Measurements from ENCODE around the gene PFAS. TPM values are rescaled to one million over a fixed set of nuclear protein-coding genes. Genes with fewer than 3 reads are reported as not detected.
"Not testable (repeated sequence)": the region's sequence is repeated elsewhere in the genome, so short reads cannot be mapped to it uniquely, and the experiment has no call there.

PFAS gene
- total RNA-seq = 100 to 1,000 TPM; 102 to 105 TPM

GRCh38 chr17:8248751-8249607, at the start of gene PFAS:
Gene PFAS, plus strand, starts transcription at chr17:8249289. Its CDS starts 4,649 bp downstream, at chr17:8253938.
- H3K9me3 Mint-ChIP-seq = no peaks in the 10 kb centered on the region
- H3K27ac Mint-ChIP-seq = peak within 1 kb of the TSS; percentile 97
- peaks cover 38% of the 10 kb centered on the region for H3K4me1 Mint-ChIP-seq (ENCODE audit: low read depth)
- peak within 1 kb of the TSS; percentile 99 for H3K4me3 Mint-ChIP-seq
- ChIA-PET POLR2A (interaction anchor here (0.5 to 7.1 kb wide), 22 partner anchors 11 to 562 kb away, joined by 3 to 134 read pairs (median 5); partner anchors contain the start of genes AURKB, BORCS6, KRABD2 and RANGRF), CTCF (interaction anchor here (0.7 to 4.2 kb wide), 8 partner anchors 21 to 175 kb away, joined by 3 to 37 read pairs (median 6); no protein-coding TSS in a partner anchor)
- H3K27me3 Mint-ChIP-seq = no peaks in the 10 kb centered on the region
- H3K36me3 Mint-ChIP-seq = peaks cover 25% of the 10 kb centered on the region
- DNase-seq = peak; percentile 98
- intact Hi-C loops (cut with micrococcal nuclease) = loop anchor here (1.0 to 5.0 kb wide), 7 partner anchors 39 to 407 kb away; partner anchors contain the start of genes ALOXE3, NDEL1, RANGRF and SLC25A35

GRCh38 chr17:8204761-8205555, 44.1 kb upstream of the PFAS start:
- Mint-ChIP-seq H3K4me1 (ENCODE audit: low read depth) (peaks cover 17% of the 10 kb centered on the region), H3K36me3 (peaks cover 54% of the 10 kb centered on the region), H3K27me3 (no peaks in the 10 kb centered on the region), H3K9me3 (no peaks in the 10 kb centered on the region), H3K27ac (no peak overlapping the region), H3K4me3 (no peak overlapping the region)
- ChIA-PET POLR2A (interaction anchor here (1.1 to 1.8 kb wide), 2 partner anchors 13 to 16 kb away, joined by 3 to 6 read pairs; no protein-coding TSS in a partner anchor), CTCF (interaction anchor here (1.1 kb wide), 1 partner anchor 13 kb away, joined by 3 read pairs; no protein-coding TSS in a partner anchor)
- intact Hi-C loops (cut with micrococcal nuclease) = no loop called here
- DNase-seq = no peak

- intact Hi-C loops (cut with micrococcal nuclease) = no loop called here
- H3K4me3 Mint-ChIP-seq = no peak overlapping the region
- DNase-seq = no peak
- H3K27ac Mint-ChIP-seq = no peak overlapping the region
- POLR2A ChIA-PET = interaction anchor here (1.1 kb wide), 2 partner anchors 13 to 16 kb away, joined by 3 to 5 read pairs; partner anchors contain the start of gene BORCS6
- H3K4me1 Mint-ChIP-seq (ENCODE audit: low read depth) = peaks cover 23% of the 10 kb centered on the region
- CTCF ChIA-PET = interaction anchor here (1.2 to 1.4 kb wide), 2 partner anchors 15 to 87 kb away, joined by 3 read pairs; no protein-coding TSS in a partner anchor
- no peaks in the 10 kb centered on the region for H3K9me3 Mint-ChIP-seq
- H3K36me3 Mint-ChIP-seq = peaks cover 55% of the 10 kb centered on the region
- no peaks in the 10 kb centered on the region for H3K27me3 Mint-ChIP-seq
Measured at GRCh38 chr17:8206536-8206935, 42.6 kb upstream of the PFAS start.

GRCh38 chr17:8209907-8210760, 39.0 kb upstream of the PFAS start, which contains the start of gene AURKB:
Gene AURKB, minus strand, starts transcription at chr17:8210575. Its CDS starts 351 bp downstream, at chr17:8210224.
- peak within 1 kb of the TSS; percentile 97 for H3K27ac Mint-ChIP-seq
- peaks cover 23% of the 10 kb centered on the region for H3K4me1 Mint-ChIP-seq (ENCODE audit: low read depth)
- peaks cover 39% of the 10 kb centered on the region for H3K36me3 Mint-ChIP-seq
- H3K4me3 Mint-ChIP-seq = peak within 1 kb of the TSS; percentile 99
- H3K9me3 Mint-ChIP-seq = no peaks in the 10 kb centered on the region
- intact Hi-C loops (cut with micrococcal nuclease) = loop anchor here (1.0 to 2.0 kb wide), 5 partner anchors 10 to 46 kb away; no protein-coding TSS in a partner anchor
- peak; percentile 96 for DNase-seq
- ChIA-PET CTCF (interaction anchor here (0.7 to 2.2 kb wide), 10 partner anchors 10 to 116 kb away, joined by 3 to 9 read pairs (median 4); no protein-coding TSS in a partner anchor), POLR2A (interaction anchor here (0.6 to 4.7 kb wide), 18 partner anchors 11 to 171 kb away, joined by 3 to 40 read pairs (median 4); partner anchors contain the start of genes BORCS6, CTC1, KRABD2 and RANGRF)
- H3K27me3 Mint-ChIP-seq = no peaks in the 10 kb centered on the region

GRCh38 chr17:8210761-8211458, 38.2 kb upstream of the PFAS start:
- CTCF ChIA-PET = interaction anchor here (0.7 to 2.2 kb wide), 11 partner anchors 11 to 117 kb away, joined by 3 to 9 read pairs (median 4); no protein-coding TSS in a partner anchor
- Mint-ChIP-seq H3K9me3 (no peaks in the 10 kb centered on the region), H3K27ac (peak overlapping the region; percentile 97), H3K4me3 (peak overlapping the region; percentile 99), H3K4me1 (ENCODE audit: low read depth) (peaks cover 23% of the 10 kb centered on the region), H3K27me3 (no peaks in the 10 kb centered on the region), H3K36me3 (peaks cover 34% of the 10 kb centered on the region)
- no peak for DNase-seq
- intact Hi-C loops (cut with micrococcal nuclease) = loop anchor here (1.0 to 2.0 kb wide), 5 partner anchors 10 to 47 kb away; no protein-coding TSS in a partner anchor
- POLR2A ChIA-PET = interaction anchor here (0.7 to 4.7 kb wide), 15 partner anchors 12 to 167 kb away, joined by 3 to 40 read pairs (median 5); partner anchors contain the start of genes BORCS6, CTC1, KRABD2 and RANGRF

- Mint-ChIP-seq H3K4me3 (no peak overlapping the region), H3K27ac (no peak overlapping the region), H3K27me3 (no peaks in the 10 kb centered on the region), H3K9me3 (no peaks in the 10 kb centered on the region), H3K36me3 (peaks cover 17% of the 10 kb centered on the region), H3K4me1 (ENCODE audit: low read depth) (peaks cover 18% of the 10 kb centered on the region)
- ChIA-PET POLR2A (interaction anchor here (1.2 to 1.3 kb wide), 2 partner anchors 9 to 20 kb away, joined by 3 read pairs; no protein-coding TSS in a partner anchor), CTCF (interaction anchor here (1.1 kb wide), 2 partner anchors 28 to 91 kb away, joined by 3 read pairs; no protein-coding TSS in a partner anchor)
- DNase-seq = no peak
- intact Hi-C loops (cut with micrococcal nuclease) = no loop called here
Measured at GRCh38 chr17:8212312-8213180, 36.5 kb upstream of the PFAS start.

GRCh38 chr17:8214000-8214399, 35.1 kb upstream of the PFAS start:
- H3K27ac Mint-ChIP-seq; H3K4me3 Mint-ChIP-seq; H3K9me3 Mint-ChIP-seq; DNase-seq; H3K27me3 Mint-ChIP-seq; intact Hi-C loops (cut with micrococcal nuclease); POLR2A ChIA-PET; CTCF ChIA-PET: not testable (repeated sequence)
- Mint-ChIP-seq H3K36me3 (peaks cover 13% of the 10 kb centered on the region), H3K4me1 (ENCODE audit: low read depth) (peaks cover 13% of the 10 kb centered on the region)

- intact Hi-C loops (cut with micrococcal nuclease) = loop anchor here (1.0 to 5.0 kb wide), 2 partner anchors 11 to 49 kb away; partner anchors contain the start of gene AURKB
- peaks cover 14% of the 10 kb centered on the region for H3K27me3 Mint-ChIP-seq
- peak overlapping the region; percentile 98 for H3K27ac Mint-ChIP-seq
- ChIA-PET CTCF (interaction anchor here (0.6 to 6.4 kb wide), 8 partner anchors 11 to 163 kb away, joined by 3 to 48 read pairs (median 6); partner anchors contain the start of genes AURKB, BORCS6, CTC1 and PFAS), POLR2A (interaction anchor here (0.6 to 7.9 kb wide), 13 partner anchors 8 to 1251 kb away, joined by 3 to 134 read pairs (median 6); partner anchors contain the start of genes AURKB, BORCS6, CTC1 and PFAS)
- H3K4me1 Mint-ChIP-seq (ENCODE audit: low read depth) = peaks cover 32% of the 10 kb centered on the region
- peak; percentile 95 for DNase-seq
- H3K9me3 Mint-ChIP-seq = peaks cover 2% of the 10 kb centered on the region
- peak overlapping the region; percentile 98 for H3K4me3 Mint-ChIP-seq
- peaks cover 18% of the 10 kb centered on the region for H3K36me3 Mint-ChIP-seq
Measured at GRCh38 chr17:8220783-8221662, 28.1 kb upstream of the PFAS start.

All from activated CD4-positive, alpha-beta memory T cell treated with anti-CD3 and anti-CD28 coated beads for 36 hours (primary cell).